GM19328 (cell line): ENCODE measurements around the gene TF.

Source experiments
- ATAC-seq: cut with Tn5 transposase; IDR thresholded peaks from one replicate; pipeline ENCODE4 v1.9.1; 2021; ENCODE audit warnings: mild to moderate bottlenecking, moderate library complexity; ENCODE audit not compliant: unreplicated experiment

Gene TF

DNA sequence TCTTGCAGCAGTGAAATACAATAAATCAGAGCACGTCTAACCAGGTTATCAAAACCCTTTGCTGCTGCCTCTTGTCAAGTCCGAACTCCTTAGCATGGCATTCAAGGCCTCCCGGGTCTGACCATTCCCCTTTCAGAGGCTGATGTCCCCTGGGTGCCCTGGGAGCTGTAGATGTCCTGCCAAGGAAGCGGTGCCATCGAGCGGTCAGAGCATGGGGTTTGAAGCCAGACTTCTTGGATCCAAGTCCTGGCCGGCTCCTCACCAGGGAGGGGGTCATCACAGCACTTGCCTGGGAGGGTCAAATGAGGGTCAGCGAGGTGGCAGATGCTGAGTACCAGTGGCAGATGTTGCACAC is 496 bp downstream of the TF start:
- no peak for ATAC-seq

- ATAC-seq, result no peak
Observed at GRCh38 chr3:133747373-133747772, 1.2 kb downstream of the TF start.

DNA sequence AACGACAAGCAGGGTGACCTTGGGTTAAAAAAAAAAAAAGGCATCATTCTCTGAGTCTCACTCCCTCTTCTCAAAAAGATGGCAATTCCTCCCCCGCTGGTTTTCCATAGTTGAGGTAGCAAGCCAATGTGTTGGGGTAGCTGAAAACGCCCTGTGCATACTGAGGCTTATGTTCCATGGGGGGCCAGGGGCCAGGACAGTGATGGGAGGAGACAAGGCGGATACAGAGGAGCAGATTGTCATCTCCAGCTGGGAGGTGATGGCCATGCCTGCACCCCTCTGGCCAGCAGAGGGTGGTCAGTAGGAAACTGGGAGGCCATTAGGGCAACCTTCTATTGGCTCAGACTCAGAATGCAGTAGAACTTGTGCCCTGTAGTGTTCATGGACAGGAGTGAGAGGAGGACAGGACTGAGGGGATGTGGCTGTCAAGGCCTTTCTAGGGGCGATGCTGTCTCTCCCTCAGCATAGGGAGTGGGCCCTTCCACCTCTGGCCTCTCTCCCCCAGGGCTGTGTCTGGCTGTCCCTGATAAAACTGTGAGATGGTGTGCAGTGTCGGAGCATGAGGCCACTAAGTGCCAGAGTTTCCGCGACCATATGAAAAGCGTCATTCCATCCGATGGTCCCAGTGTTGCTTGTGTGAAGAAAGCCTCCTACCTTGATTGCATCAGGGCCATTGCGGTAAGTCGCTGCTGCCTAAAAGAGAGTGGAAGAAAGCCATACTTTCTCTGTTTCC is 1.9 kb downstream of the TF start:
- no peak for ATAC-seq

DNA sequence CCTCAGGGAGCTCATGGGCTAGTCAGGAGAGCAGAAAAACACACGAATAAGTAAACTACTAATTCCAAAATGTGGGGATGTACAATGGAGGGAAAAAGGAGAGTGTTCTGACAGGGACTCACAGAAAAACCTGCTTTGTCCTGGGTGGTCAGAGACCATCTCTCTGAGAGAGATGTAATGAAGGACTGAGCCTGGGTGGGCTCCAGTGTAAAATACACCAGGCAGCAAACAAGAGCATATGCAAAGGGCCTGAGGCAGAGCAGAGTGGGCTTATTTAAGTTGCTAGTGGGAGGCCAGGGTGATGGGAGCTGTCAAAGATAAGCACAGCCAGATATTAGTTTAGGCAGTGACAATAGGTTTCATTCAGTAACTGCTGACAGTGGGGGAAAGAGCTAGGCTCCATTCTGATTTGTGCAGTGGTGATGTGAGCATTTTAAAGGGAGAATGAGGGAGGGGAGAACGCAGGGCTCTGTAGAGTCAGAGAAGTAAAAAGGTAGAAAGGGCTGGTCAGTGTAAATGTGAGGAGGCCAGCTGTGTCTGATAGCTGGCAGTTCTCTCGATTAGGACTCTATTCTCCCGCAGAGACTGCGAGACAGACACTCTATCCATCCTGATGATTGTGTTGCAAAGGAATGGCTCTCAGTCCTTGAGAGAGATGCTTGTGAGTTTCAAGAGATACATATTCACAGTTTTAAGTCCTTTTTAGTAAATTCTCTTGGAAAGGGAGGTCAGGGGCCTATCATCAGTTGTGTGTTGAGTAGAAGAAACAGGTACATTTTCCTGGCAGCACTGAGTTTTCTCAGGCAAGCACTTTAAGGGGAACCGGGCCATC is 3.5 kb downstream of the TF start:
- ATAC-seq, result no peak

DNA sequence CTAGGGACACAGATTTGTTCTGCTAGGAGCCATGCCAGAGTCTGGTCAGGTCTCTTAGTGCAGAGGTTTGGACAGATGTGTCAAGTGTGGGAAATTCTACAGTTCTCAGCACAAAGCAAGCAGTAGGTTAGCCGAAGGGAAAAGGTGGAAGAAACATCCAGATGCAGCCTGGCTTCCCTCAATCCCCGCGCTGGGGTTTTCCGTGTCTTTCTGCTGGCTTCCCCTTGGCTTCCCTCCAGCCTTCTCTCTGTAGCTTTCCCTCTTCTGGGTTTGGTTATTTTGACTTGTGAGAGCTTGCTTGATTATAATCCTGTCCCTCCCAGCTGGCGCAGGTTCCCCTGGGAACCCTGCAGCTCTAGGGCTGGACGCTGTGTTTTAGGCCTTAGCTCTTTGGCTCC is 4.1 kb downstream of the TF start:
- no peak for ATAC-seq

GRCh38 chr3:133753107-133753778 is 7.0 kb downstream of the TF start:
- ATAC-seq, result no peak

DNA sequence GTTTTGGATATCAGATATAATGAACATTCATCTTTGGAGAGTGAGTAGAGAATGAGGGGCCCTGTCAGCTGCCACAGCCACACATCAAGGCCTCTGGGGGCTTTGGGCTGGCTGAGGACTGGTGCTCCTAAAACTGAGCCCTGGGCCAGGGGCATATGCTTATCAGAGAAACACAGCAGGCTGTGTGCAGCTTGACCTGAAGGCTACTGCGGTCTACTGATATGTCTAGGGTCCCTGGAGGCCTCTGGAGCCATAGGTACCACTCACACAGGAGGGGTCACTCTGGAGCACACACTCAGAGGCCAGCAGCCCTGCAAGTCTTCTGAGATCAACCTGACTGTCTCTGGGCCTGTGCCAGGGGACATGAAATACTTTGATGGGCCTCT is 7.6 kb downstream of the TF start:
- ATAC-seq, result no peak

- no peak for ATAC-seq
Observed at GRCh38 chr3:133754455-133754854, 8.3 kb downstream of the TF start.

GRCh38 chr3:133754973-133755828 is 9.0 kb downstream of the TF start:
- ATAC-seq, result no peak

DNA sequence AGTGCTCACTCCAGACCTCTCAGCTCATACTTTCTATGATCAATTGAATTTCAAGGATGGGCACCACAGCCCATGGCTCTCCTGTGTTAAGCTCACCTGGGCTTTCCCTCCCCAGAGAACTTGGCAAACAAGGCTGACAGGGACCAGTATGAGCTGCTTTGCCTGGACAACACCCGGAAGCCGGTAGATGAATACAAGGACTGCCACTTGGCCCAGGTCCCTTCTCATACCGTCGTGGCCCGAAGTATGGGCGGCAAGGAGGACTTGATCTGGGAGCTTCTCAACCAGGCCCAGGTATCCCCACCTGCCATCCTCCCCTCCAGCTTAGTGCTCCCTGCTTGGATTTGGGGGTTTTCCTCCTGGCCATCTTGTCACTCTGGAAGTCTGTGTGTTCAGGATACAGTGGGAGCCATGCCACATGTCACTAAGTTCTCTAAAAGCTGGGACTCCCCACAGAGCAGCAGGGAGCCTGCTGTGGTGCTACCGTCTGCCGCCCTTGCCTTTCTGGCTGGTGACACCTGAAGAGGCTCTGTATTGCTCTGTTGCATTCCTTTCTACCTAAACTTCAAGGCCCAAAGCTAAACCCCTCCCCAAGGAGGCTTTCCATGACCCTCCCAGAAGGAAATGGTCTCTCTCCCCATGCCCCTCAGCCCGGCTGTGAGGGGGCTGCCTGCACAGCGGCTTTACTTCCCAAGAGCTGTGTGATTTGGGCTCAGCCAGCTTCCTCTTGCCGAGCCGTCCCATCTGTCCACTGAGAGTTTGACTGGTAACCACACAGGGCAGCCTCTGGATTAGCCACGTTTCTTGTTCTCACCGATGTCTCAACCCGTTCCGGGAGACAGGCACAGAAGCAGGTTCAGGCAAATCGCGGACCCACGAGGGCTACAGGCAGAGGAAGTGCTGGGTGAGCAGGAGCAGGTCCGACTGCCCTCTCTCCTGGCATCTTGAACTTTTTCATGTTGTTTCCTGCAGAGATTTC is 10.8 kb downstream of the TF start:
- ATAC-seq, result no peak

GRCh38 chr3:133757701-133758567 is 11.7 kb downstream of the TF start:
- no peak for ATAC-seq

- no peak for ATAC-seq
Observed at GRCh38 chr3:133758568-133758928, 12.4 kb downstream of the TF start.

- ATAC-seq, result no peak
Observed at GRCh38 chr3:133758964-133759739, 13.0 kb downstream of the TF start.

DNA sequence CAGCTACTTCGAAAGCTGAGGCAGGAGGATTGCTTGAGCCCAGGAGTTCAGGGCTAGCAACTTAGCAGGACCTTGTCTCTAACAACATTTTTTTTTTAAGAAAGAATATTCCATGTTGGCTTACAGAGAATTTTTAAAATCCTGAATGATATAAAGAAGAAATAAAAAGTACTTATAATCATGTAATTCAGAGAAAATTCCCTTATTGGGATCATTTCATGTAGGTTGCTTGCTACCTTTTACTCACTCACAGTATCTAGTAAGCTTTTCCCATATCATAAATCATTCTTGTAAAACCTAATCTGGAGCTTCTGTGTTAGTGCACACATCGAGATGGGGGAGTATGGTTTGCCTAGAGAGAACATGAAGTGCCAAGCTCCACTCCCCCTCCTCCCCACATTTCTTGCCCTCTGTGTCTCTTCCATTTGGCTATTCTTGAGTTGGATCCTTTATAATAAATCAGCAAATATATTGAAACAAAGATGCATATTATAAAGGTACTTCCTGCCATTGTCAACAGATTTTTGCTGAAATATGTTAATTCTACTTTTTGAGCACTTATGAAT is 13.6 kb downstream of the TF start:
- ATAC-seq, result no peak

GRCh38 chr3:133760916-133761315 is 14.7 kb downstream of the TF start:
- no peak for ATAC-seq

- ATAC-seq, result no peak
Observed at GRCh38 chr3:133761605-133762484, 15.7 kb downstream of the TF start.

GRCh38 chr3:133762539-133762938 is 16.3 kb downstream of the TF start:
- no peak for ATAC-seq
